Progenitor cell of endocrine pancreas (in vitro differentiated cells): ENCODE data around the gene SUMF2. TPM values are rescaled to one million over a fixed set of nuclear protein-coding genes. Genes with fewer than 3 reads are reported as not detected.
A peak's percentile ranks its signal among the peaks of the same experiment; 100 is the strongest.
"Not testable (repeated sequence)": the region's sequence is repeated elsewhere in the genome, so short reads cannot be mapped to it uniquely, and the experiment has no call there.

Experiments
- DNase-seq: peaks from one replicate; pipeline ENCODE4 v3.0.0; 2021; ENCODE audit warnings: low spot score; ENCODE audit not compliant: unreplicated experiment
- H3K27ac Mint-ChIP-seq: 2 replicates; pipeline ENCODE4 v1.8.0; 2021; ENCODE audit warnings: mild to moderate bottlenecking, moderate library complexity, mixed read lengths
- H3K27me3 Mint-ChIP-seq: 2 replicates; pipeline ENCODE4 v1.8.0; 2021; ENCODE audit warnings: mixed read lengths
- H3K36me3 Mint-ChIP-seq: 2 replicates; pipeline ENCODE4 v1.8.0; 2022; ENCODE audit warnings: mixed read lengths; ENCODE audit not compliant: insufficient read depth
- H3K4me1 Mint-ChIP-seq: 2 replicates; pipeline ENCODE4 v1.8.0; 2021; ENCODE audit warnings: low read depth, mixed read lengths
- H3K4me3 Mint-ChIP-seq: 2 replicates; pipeline ENCODE4 v1.8.0; 2021; ENCODE audit warnings: low read depth, mild to moderate bottlenecking, moderate library complexity, mixed read lengths
- H3K9me3 Mint-ChIP-seq: 2 replicates; pipeline ENCODE4 v1.8.0; 2021; ENCODE audit warnings: low read depth, mixed read lengths
- CTCF ChIP-seq: fragments of 200-600 bp; sonication (generic); IDR thresholded peaks from one replicate; pipeline ENCODE4 v1.5.0; 2021; ENCODE audit warnings: antibody characterized with exemption, mild to moderate bottlenecking; ENCODE audit not compliant: unreplicated experiment
- total RNA-seq: library from RNA; stranded (reverse); gene quantifications from 2 replicates; pipeline ENCODE4 v1.2.1, GENCODE V29; 2021

The SUMF2 gene
- total RNA-seq, 1 donor from 2014 or later: 89.5 TPM

DNA sequence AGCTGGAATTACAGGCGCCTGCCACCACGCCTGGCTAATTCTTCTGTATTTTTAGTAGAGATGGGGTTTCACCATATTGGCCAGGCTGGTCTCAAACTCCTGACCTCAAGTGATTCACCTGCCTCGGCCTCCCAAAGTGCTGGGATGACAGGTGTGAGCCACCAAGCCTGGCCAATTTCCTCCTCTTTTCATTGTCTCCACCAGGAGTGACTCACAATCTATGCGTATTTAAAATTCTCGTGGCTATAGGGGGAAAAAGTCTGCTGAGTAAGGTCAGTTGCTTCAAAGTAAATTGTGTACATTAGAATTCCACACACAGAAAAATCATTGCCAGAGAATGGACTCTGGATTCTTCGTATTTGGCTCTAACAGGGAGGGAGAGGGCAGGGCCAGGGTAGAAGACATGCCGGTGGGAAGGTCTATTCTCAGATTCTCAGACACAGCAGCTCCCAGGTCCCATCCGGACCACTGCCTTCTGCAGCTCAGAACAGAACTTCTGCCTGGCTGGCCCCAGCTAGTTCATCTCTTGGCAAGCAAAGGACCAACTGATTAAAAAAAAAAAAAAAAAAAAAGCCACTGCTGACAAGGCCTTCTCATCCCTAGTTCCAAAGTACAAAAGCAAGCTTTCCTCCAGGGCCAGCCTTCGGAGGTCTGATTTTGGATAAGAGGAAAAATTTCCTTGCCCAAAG, 35.0 kb upstream of the SUMF2 start:
- no peak for DNase-seq
- H3K9me3 Mint-ChIP-seq: no peaks in the 10 kb centered on the region

GRCh38 chr7:56030340-56030739, 33.7 kb upstream of the SUMF2 start:
- Mint-ChIP-seq H3K27me3 (no peaks in the 10 kb centered on the region), H3K36me3 (peaks cover 16% of the 10 kb centered on the region), H3K27ac (peak overlapping the region; percentile 24), H3K9me3 (no peaks in the 10 kb centered on the region), H3K4me1 (peaks cover 16% of the 10 kb centered on the region), H3K4me3 (no peak overlapping the region)
- no peak for DNase-seq
- no peak for TF ChIP-seq CTCF

More for the DNA sequence above, 35.0 kb upstream of the SUMF2 start:
- no peak overlapping the region for H3K4me3 Mint-ChIP-seq
- H3K36me3 Mint-ChIP-seq: peaks cover 20% of the 10 kb centered on the region
- peak overlapping the region; percentile 79 for H3K27ac Mint-ChIP-seq
- H3K27me3 Mint-ChIP-seq: no peaks in the 10 kb centered on the region
- H3K4me1 Mint-ChIP-seq: peaks cover 16% of the 10 kb centered on the region
- TF ChIP-seq CTCF: no peak

- H3K27ac Mint-ChIP-seq, H3K27me3 Mint-ChIP-seq, H3K9me3 Mint-ChIP-seq, H3K4me3 Mint-ChIP-seq, DNase-seq: not testable (repeated sequence)
- Mint-ChIP-seq H3K4me1 (peaks cover 16% of the 10 kb centered on the region), H3K36me3 (peaks cover 14% of the 10 kb centered on the region)
Measured at GRCh38 chr7:56031556-56031955, 32.5 kb upstream of the SUMF2 start.

- Mint-ChIP-seq H3K4me1 (peaks cover 16% of the 10 kb centered on the region), H3K4me3 (peak overlapping the region; percentile 48), H3K36me3 (peaks cover 12% of the 10 kb centered on the region)
- H3K9me3 Mint-ChIP-seq, H3K27ac Mint-ChIP-seq, DNase-seq, H3K27me3 Mint-ChIP-seq: not testable (repeated sequence)
Measured at GRCh38 chr7:56032578-56032977, 31.5 kb upstream of the SUMF2 start.

DNA sequence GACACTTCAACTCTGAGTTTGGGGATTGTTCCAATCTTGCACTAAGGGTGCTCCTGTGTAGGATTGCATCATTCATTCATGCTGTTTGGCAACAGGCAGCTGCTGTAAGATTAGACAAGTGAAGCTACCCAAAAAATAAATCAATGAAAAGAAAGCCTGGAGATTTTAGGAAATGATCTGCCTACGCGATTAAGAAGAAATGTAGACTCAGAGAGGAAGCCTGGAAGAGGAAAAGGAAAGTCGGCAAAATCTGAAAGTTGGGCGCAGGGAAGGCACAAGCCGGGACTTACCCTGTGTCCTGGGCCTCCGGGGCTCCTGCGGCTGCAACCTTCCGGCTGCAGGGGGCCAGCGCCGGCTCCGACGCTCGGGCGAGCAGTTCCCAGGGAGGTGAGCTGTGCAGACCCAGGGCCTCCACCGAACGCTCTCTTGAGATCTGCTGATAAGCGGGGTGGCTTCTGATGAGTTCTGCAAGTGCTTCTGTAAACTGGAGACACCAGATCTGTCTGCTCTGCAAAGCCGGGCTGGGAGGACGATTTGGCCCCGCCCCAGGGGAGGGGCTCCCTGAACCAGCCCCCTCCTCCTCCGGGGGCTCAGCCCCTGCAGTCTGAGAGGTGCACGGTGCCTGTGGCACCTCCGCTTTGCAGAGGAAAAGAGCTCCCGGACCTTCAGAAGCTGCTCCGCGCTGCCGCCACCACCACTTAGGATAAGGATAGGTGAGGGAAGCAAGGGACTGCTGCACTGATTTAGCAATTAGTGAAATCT, 30.2 kb upstream of the SUMF2 start:
- Mint-ChIP-seq H3K9me3 (no peaks in the 10 kb centered on the region), H3K4me3 (peak overlapping the region; percentile 81), H3K27me3 (no peaks in the 10 kb centered on the region), H3K27ac (peak overlapping the region; percentile 89), H3K4me1 (peaks cover 16% of the 10 kb centered on the region), H3K36me3 (peaks cover 12% of the 10 kb centered on the region)
- peak; percentile 64 for DNase-seq
- TF ChIP-seq CTCF: peak; percentile 55

GRCh38 chr7:56040730-56041129, 23.4 kb upstream of the SUMF2 start:
- H3K27me3 Mint-ChIP-seq: no peaks in the 10 kb centered on the region
- H3K36me3 Mint-ChIP-seq: peaks cover 6% of the 10 kb centered on the region
- H3K4me3 Mint-ChIP-seq: no peak overlapping the region
- no peak for TF ChIP-seq CTCF
- H3K9me3 Mint-ChIP-seq: no peaks in the 10 kb centered on the region
- DNase-seq: no peak
- no peak overlapping the region for H3K27ac Mint-ChIP-seq
- H3K4me1 Mint-ChIP-seq: no peaks in the 10 kb centered on the region

- H3K9me3 Mint-ChIP-seq, H3K27me3 Mint-ChIP-seq, DNase-seq, H3K36me3 Mint-ChIP-seq, H3K4me3 Mint-ChIP-seq: not testable (repeated sequence)
- Mint-ChIP-seq H3K4me1 (peaks cover 12% of the 10 kb centered on the region), H3K27ac (peak overlapping the region; percentile 73)
Measured at GRCh38 chr7:56045758-56046157, 18.3 kb upstream of the SUMF2 start.
